Urothelium cell line (cell line): ENCODE results near the gene TPD52L2.
"Not testable (repeated sequence)": the region's sequence is repeated elsewhere in the genome, so short reads cannot be mapped to it uniquely, and the experiment has no call there.

Experiments used
- DNase-seq: peaks from one replicate; pipeline ENCODE4 v3.0.0; 2011; ENCODE audit warnings: low spot score, mixed read lengths
- FAIRE-seq: peaks from 2 replicates; lab custom pipeline; 2011; peaks lifted over from hg19 to GRCh38; lab: Jason Lieb, UNC

The TPD52L2 gene

DNA sequence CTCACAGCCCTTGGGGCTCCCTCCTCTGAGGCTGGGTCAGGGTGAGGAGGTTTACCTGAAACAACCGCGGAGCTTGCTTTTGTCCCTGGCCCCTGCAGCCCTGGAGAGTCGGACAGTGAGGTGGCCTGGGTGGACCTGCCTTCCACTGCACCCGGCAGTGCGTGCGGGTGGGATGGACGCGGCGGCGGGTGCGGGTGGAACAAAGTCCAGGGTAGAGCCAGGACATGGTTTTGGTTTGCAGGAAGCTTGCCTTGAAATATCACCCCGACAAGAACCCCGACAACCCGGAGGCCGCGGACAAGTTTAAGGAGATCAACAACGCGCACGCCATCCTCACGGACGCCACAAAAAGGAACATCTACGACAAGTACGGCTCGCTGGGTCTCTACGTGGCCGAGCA lies 64.0 kb downstream of the TPD52L2 start:
- no peak for DNase-seq
- FAIRE-seq, result no peak

DNA sequence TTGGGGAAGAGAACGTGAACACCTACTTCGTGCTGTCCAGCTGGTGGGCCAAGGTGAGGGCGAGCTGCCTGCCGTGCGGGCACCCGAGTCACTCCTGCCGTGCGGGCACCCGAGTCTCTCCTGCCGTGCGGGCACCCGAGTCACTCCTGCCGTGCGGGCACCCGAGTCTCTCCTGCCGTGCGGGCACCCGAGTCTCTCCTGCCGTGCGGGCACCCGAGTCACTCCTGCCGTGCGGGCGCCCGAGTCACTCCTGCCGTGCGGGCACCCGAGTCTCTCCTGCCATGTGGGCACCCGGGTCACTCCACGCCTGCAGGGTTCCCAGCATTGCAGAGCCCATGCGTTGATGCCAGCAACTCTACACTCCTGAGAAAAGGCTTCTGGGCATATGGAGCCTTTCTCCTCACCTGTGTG lies 64.4 kb downstream of the TPD52L2 start:
- not testable (repeated sequence) for DNase-seq, FAIRE-seq

DNA sequence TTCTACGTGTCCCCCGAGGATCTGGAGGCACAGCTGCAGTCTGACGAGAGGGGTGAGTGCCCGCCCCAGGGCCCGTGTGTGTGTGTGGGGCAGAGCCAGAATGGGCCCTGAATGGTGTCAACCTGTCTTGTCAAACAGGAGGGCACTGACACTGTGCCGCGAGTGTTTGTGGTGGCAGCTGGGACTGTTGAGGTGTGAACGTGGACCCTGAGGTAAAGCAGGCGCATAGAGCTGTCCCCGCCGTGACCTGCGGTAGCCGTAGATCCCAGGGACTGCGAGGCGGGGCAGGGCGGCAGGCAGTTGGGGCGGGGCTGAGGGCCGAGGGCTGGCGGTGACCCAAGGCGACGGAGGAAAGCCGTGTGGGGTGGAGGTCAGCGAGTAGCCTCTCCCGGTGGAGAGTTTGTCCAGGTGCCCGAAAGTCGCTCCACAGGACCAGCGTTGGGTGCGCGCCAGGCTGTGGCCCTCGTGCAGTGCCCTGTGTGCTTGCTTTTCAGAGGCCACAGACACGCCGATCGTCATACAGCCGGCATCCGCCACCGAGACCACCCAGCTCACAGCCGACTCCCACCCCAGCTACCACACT lies 66.0 kb downstream of the TPD52L2 start:
- DNase-seq (no peak), FAIRE-seq (no peak)

DNA sequence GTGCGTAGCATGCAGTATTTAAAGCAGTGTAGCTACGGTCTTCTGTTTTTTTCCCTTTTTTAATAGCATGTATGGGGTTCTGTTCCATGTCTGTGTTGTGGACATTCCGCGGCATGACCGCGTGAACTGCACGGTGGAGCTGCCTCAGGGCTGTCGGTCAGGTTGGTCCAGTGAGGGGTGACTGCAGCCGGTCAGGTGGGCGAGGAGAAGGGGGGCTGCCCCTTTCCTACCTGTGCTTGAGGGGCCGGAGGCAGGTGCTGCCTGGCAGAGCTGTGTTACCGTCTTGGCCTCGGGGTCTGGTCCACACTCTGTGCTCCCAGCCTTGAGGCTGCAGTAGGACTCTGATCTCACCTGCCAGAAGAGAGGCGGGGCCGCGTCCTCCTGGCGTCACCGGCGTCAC lies 66.7 kb downstream of the TPD52L2 start:
- DNase-seq (no peak), FAIRE-seq (no peak)

DNA sequence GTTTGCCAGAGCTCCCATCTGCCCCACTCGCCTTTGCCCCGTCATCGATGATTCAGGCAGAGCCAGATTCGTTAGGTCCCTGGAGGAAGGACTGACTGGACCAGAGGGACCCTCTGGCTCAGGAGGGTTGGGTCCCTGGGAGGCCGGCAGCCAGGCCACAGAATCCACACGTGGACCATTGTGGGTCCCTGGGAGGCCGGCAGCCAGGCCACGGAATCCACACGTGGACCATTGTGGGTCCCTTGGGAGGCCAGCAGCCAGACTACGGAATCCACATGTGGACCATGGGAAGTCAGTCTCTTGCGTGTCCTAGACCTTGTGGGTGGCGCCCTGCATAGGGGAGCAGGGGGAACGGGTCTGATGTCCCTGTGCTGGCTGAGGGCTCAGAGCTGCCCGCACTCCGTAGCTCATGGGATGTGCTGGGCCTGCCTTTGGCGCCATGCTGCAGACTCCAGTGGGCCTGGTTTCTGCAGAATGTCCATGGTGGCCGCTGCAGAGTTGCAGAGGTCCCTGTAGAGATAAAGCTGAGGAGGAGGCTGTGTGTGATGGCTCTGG lies 67.6 kb downstream of the TPD52L2 start:
- DNase-seq, result no peak
- no peak for FAIRE-seq

DNA sequence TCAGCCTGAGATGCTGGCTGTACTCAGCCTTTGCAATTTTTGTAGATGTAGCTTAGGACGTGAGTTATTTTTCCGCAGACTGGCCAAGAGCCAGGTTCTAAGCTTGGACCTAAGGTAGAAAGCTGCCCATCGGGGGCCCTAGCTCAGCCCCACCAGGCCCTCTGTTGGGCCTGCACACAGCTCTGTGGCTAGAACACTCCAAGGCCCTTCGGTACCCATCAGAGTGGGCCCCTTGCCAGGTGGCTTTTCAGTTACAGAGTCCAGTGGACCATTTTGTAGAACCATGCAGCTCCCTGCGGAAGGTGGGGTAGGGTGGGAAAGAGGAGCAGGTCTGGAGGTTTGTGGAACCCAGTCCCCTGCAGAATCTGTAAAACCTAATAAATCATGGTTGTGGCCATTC lies 68.6 kb downstream of the TPD52L2 start:
- FAIRE-seq, result no peak
- DNase-seq, result no peak

DNA sequence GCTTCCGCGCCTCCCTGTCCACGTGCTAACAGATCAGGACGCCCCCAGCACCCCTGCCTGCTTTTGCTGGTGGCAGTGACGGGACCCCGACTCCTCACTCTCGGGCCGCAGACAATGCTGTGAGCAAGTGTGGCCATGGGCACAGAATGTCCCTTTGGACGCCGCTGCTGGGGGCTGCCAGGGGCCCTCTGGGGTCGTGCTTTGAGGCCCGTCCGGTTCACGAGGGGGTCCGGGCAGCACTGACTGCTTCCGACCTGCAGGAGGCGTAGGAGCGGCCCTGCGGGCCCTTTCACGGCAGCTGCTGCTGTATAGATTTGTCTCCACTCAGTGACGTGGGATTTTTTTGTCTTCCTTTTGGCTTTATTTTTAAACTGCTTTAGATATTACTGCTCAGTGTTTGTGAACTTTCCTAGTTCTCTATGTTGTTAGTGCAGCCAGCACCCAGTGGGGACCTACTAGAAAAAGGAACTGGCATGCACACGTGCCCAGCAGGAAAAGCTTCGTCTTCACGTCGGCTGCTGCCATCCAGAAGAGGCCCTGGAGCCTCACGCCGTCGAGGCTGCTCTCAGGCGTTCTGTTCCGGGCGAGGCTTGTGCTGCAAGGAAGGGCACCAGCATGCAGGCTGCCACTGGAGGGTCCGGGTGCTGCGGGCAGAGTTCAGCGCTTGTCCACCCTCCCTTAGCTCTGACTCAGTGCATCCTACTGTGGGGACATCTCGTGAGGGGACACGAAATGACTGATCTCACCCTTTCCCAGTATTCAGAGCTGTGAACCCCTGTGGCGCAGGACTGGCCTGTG lies 69.4 kb downstream of the TPD52L2 start:
- DNase-seq (no peak), FAIRE-seq (no peak)

DNA sequence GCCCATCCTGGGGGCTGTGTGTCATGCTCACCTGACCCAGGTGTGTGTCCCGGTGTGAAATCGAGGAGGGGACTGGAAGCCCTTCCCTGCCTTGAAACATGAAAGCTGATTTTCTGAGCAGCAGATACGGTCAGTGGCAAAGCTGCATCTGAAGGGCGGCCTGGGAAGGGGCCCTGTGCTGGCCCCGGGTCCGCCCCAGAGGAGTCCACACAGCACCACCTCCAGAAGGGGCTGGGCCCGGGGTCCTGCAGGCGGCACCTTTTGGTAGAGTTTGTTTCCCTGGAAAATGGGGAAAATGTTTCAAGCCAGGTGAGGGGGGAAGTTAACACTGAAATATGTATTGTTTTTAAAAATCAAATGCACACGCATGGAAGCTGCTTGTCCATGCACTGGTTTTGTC lies 70.4 kb downstream of the TPD52L2 start:
- FAIRE-seq, result no peak

DNA sequence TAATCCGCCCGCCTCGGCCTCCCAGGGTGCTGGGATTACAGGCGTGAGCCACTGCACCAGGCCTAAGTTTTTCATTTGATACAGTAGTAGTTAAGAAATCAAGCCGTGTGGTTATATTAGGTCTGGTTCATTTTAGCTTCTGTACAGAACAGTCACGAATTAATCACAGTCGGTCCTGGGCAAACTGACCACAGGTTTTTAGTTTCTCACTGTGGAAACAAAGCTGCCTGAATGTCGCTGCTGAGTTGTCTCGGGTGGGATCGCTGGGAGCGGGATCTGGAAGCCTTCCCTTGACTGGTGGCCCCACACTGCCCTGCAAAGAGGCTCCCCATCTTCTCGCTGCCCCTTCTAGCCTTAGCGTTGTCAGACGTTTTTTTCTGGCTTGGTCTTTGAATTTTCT lies 72.5 kb downstream of the TPD52L2 start:
- DNase-seq, result no peak
- FAIRE-seq, result no peak

More for the DNA sequence above, 70.4 kb downstream of the TPD52L2 start:
- no peak for DNase-seq

DNA sequence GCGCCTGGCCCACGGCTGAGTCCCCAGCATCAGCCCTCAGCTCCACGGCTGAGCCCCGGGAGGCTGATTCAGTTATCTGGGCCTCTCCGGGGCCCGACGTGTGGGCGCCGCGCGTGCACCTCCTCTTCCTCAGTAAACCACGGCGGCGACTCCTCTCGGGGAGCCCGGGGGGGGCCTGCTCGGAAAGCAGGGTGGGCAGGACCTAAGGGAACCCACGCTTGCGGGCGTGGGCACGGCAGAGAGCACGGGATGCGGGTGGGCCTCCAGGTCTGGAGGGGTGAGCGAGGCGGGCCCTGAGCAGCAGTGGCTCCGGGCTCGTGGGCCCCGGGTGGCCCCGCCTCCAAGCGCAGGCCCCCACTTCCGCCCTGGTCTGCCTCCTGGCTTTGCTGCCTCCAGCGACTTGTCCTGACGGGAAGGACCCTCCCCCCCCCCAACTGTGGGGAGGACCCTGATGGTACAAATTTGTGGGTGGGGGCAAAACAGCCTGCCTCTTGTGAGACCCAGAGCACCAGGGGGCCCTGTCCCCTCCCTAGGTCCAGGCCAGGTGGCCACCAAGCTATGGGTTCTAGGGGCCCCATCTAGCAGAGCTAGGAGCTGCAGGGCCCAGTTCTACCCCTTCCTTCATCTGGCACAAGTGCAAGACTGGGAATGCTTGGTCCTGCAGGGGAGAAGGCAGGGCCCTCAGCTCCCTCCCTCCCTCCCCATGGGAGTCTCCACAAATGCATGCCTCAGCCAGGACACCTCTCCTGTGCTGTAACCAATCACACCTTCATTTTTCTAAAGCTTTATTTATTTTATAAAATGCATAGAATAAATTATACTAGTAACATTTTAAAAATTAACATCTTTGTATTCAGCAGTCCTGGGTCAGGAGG lies 74.2 kb downstream of the TPD52L2 start:
- FAIRE-seq, result no peak
- DNase-seq, result no peak

DNA sequence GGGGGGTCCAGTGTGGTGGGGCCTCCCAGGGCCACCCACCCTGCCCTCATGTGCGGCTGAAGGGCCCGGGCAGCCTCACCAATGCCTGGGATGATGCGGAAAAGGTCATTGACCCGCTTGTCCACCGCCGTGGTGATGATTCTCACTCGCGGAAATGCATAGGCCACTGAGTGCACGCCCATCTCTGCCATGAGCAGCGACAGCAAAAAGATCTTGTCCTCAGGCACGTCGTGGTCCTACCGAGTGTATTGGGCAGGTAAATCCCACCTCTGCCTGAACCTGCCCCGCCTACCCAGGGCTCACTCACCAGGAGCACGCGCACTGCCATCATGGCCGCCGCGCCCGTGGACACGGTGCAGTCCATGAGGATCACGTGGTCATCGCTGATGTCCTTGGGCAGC lies 75.0 kb downstream of the TPD52L2 start:
- FAIRE-seq (no peak), DNase-seq (no peak)

DNA sequence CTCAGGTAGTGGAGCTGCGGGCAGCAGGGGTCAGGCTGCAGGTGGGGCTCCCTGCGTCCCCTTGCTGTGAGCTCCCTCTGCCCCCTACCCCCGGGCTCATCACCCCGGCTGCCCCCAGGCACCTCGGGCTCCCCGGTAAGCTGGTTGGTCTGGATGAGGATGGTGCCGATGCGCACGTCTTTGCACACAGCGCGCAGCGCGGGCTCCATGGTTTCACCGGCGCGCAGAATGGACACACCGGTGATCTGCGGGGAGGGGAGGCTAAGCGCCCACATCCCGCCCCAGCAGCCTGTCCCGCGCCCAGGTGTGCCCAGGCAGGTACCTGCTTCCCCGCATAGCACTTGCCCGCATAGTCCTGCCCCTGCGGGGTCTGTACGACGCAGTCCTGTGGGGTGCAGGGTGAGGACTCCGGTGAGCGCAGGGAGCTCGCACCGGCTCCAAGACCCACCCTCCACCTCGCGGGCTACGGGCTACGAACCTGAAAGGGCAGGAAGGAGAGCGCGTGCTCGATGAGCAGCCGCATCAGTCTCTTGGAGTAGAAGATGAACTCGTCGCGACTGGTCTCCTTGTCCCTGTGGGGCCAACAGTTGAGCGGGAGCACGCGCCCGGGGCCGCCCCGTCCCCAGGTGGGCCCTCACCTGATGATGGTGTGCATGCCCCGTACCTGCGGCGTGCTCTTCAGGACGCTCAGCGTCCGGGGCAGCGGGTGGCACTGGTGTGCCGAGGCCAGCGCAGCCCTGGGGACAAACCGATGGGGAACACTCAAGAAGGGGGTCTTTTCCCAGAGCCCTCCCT lies 75.6 kb downstream of the TPD52L2 start:
- FAIRE-seq, result no peak
- DNase-seq, result no peak
